SK-N-SH (cell line): ENCODE data around the gene ENOX1. TPM values are rescaled to one million over a fixed set of nuclear protein-coding genes. Genes with fewer than 3 reads are reported as not detected.

Source experiments
- CTCF ChIA-PET: fragments of 300-600, 350-600 bp; formaldehyde crosslinking; extraction: SDS; loops from one replicate; lab custom pipeline; 2021; lab: Yijun Ruan, JAX
- POLR2A ChIA-PET: fragments of 350-600 bp; sonication (Branson Sonifier 250); formaldehyde crosslinking; extraction: SDS; loops from one replicate; lab custom pipeline; 2020; ENCODE audit warnings: antibody characterized with exemption, inconsistent platforms; lab: Yijun Ruan, JAX
- DNase-seq: peaks from one replicate; pipeline ENCODE4 v3.0.0; 2012
- H2AFZ ChIP-seq: fragments of 200-600 bp; sonication (generic); 2 replicates; pipeline ENCODE4 v1.8.1; 2016; ENCODE audit warnings: antibody characterized with exemption, mild to moderate bottlenecking, low read depth
- H3F3A ChIP-seq: fragments of 200-600 bp; sonication (generic); replicated peaks from 2 replicates; pipeline ENCODE3; 2016; ENCODE audit warnings: antibody characterized with exemption, mild to moderate bottlenecking; ENCODE audit not compliant: insufficient read depth
- H3K27ac ChIP-seq, 2 experiments: fragments of 200-500 bp in 1 of 2; fragments of 200-600 bp in 1 of 2; sonication (Bioruptor generic) in 1 of 2; sonication (generic), shearing (Covaris generic) in 1 of 2; 2 replicates each; pipeline versions ENCODE4 v1.5.1 to v1.6.1; 2014 to 2016; ENCODE audit warnings: low read depth in 2 of 2, inconsistent platforms in 1 of 2, low read length in 1 of 2, mild to moderate bottlenecking in 1 of 2, mixed read lengths in 1 of 2
- H3K27me3 ChIP-seq: fragments of 200-600 bp; sonication (generic), shearing (Covaris generic); 2 replicates; pipeline ENCODE4 v1.6.1; 2016; ENCODE audit warnings: mixed run types; ENCODE audit not compliant: insufficient read depth
- H3K36me3 ChIP-seq, 2 experiments: fragments of 200-500 bp in 1 of 2; fragments of 200-600 bp in 1 of 2; sonication (Bioruptor generic) in 1 of 2; sonication (generic) in 1 of 2; replicated peaks in 1 of 2; 2 replicates each; pipeline versions ENCODE3 to v1.5.1; 2014 to 2016; ENCODE audit warnings: low read length in 1 of 2, mild to moderate bottlenecking in 1 of 2; ENCODE audit not compliant: insufficient read depth in 2 of 2, control insufficient read depth in 1 of 2
- H3K4me1 ChIP-seq, 2 experiments: fragments of 200-500 bp in 1 of 2; fragments of 200-600 bp in 1 of 2; sonication (Bioruptor generic) in 1 of 2; sonication (generic), shearing (Covaris generic) in 1 of 2; 2 replicates each; pipeline versions ENCODE4 v1.5.1 to v1.6.1; 2014 to 2016; ENCODE audit warnings: low read depth in 1 of 2, low read length in 1 of 2, mixed run types in 1 of 2; ENCODE audit not compliant: insufficient read depth in 2 of 2, control insufficient read depth in 1 of 2
- H3K4me2 ChIP-seq: fragments of 200-600 bp; sonication (generic), shearing (Covaris generic); 2 replicates; pipeline ENCODE4 v1.6.1; 2017; ENCODE audit warnings: mixed run types
- H3K4me3 ChIP-seq, 2 experiments: fragments of 200-500 bp in 1 of 2; fragments of 200-600 bp in 1 of 2; sonication (Bioruptor generic) in 1 of 2; sonication (generic), shearing (Covaris generic) in 1 of 2; 2 replicates each; pipeline versions ENCODE4 v1.5.1 to v1.8.1; 2014 to 2016; ENCODE audit warnings: low read depth in 2 of 2, inconsistent platforms in 1 of 2, low read length in 1 of 2, mild to moderate bottlenecking in 1 of 2, mixed read lengths in 1 of 2, moderate library complexity in 1 of 2
- H3K79me2 ChIP-seq: fragments of 200-600 bp; sonication (generic); 2 replicates; pipeline ENCODE4 v1.8.1; 2017; ENCODE audit warnings: mild to moderate bottlenecking; ENCODE audit not compliant: insufficient read depth
- H3K9ac ChIP-seq: fragments of 200-600 bp; sonication (generic); 2 replicates; pipeline ENCODE4 v1.6.1; 2017; ENCODE audit warnings: mixed run types
- H3K9me2 ChIP-seq: fragments of 200-600 bp; sonication (generic); 2 replicates; pipeline ENCODE4 v1.6.1; 2017; ENCODE audit warnings: mixed run types
- H3K9me3 ChIP-seq: fragments of 200-600 bp; sonication (generic); 2 replicates; pipeline ENCODE4 v1.6.1; 2017; ENCODE audit warnings: mixed run types, mild to moderate bottlenecking, moderate library complexity
- H4K20me1 ChIP-seq: fragments of 200-600 bp; sonication (generic); 2 replicates; pipeline ENCODE4 v1.6.1; 2017; ENCODE audit warnings: mild to moderate bottlenecking, mixed run types; ENCODE audit not compliant: insufficient read depth
- CHD2 ChIP-seq: fragments of 150-350 bp; IDR thresholded peaks from 2 replicates; pipeline ENCODE4 v1.6.1; 2018; ENCODE audit warnings: low read length; ENCODE audit not compliant: partially characterized antibody
- ELF1 ChIP-seq: IDR thresholded peaks from 2 replicates; pipeline ENCODE4 v1.4.0; 2012
- EP300 ChIP-seq, 2 experiments: IDR thresholded peaks; 2 replicates each; pipeline versions ENCODE4 v1.4.0 to v1.6.1; 2012; ENCODE audit warnings: borderline replicate concordance in 1 of 2, low read depth in 1 of 2, low read length in 1 of 2
- EZH2phosphoT487 ChIP-seq: fragments of 200-600 bp; sonication (generic); IDR thresholded peaks from 2 replicates; pipeline ENCODE4 v1.6.1; 2017; ENCODE audit warnings: low read depth, mixed run types, mild to moderate bottlenecking, antibody characterized with exemption, moderate library complexity, borderline replicate concordance
- FOSL2 ChIP-seq: IDR thresholded peaks from 2 replicates; pipeline ENCODE4 v1.4.0; 2012; ENCODE audit warnings: low read depth, mild to moderate bottlenecking, moderate library complexity, borderline replicate concordance
- FOXJ3 ChIP-seq: sonication (generic); formaldehyde crosslinking; IDR thresholded peaks from 2 replicates; pipeline ENCODE4 v1.5.1; 2020; ENCODE audit warnings: mild to moderate bottlenecking, missing genetic modification reagents
- GABPA ChIP-seq: IDR thresholded peaks from 2 replicates; pipeline ENCODE4 v1.4.0; 2012; ENCODE audit warnings: low read depth, mild to moderate bottlenecking
- GATA2 ChIP-seq: sonication (generic); formaldehyde crosslinking; IDR thresholded peaks from 2 replicates; pipeline ENCODE4 v1.5.0; 2020; ENCODE audit warnings: mild to moderate bottlenecking, missing genetic modification reagents
- MXI1 ChIP-seq: IDR thresholded peaks from 2 replicates; pipeline ENCODE4 v1.6.1; 2012; ENCODE audit warnings: mild to moderate bottlenecking, low read depth, low read length, improper control_type of control experiment
- RCOR1 ChIP-seq: fragments of 150-350 bp; IDR thresholded peaks from 2 replicates; pipeline ENCODE4 v1.6.1; 2017; ENCODE audit warnings: antibody characterized with exemption, low read length
- RFX5 ChIP-seq: IDR thresholded peaks from 2 replicates; pipeline ENCODE4 v1.6.1; 2012; ENCODE audit warnings: mild to moderate bottlenecking, improper control_type of control experiment, low read length
- RXRA ChIP-seq: IDR thresholded peaks from 2 replicates; pipeline ENCODE4 v1.4.0; 2012; ENCODE audit warnings: low read depth, mild to moderate bottlenecking, borderline replicate concordance
- SIN3A ChIP-seq: IDR thresholded peaks from 2 replicates; pipeline ENCODE4 v1.6.1; 2012; ENCODE audit warnings: low read depth, mild to moderate bottlenecking, low read length, moderate library complexity, borderline replicate concordance
- SMC3 ChIP-seq: IDR thresholded peaks from 2 replicates; pipeline ENCODE4 v1.6.1; 2012; ENCODE audit warnings: low read depth, low read length, improper control_type of control experiment
- TAF1 ChIP-seq: IDR thresholded peaks from 2 replicates; pipeline ENCODE4 v1.6.1; 2012; ENCODE audit warnings: low read depth, mild to moderate bottlenecking, low read length, moderate library complexity, borderline replicate concordance
- TEAD4 ChIP-seq: IDR thresholded peaks from 2 replicates; pipeline ENCODE4 v1.4.0; 2012; ENCODE audit warnings: mild to moderate bottlenecking, borderline replicate concordance; ENCODE audit not compliant: insufficient read depth
- WGBS: methylation state at CpG from one replicate; pipeline ENCODE4 v1.1.6; 2017; ENCODE audit warnings: low lambda C conversion rate; 5-methylcytosine and 5-hydroxymethylcytosine counted together
- polyA plus RNA-seq, 3 experiments: library from polyadenylated mRNA; depleted of rRNA; stranded (reverse); fragments of >200 nt; gene quantifications; 2 replicates each; pipeline ENCODE4 v1.2.3, GENCODE V29; 2012
- TF ChIP-seq, protein P1 (sequence below): IDR thresholded peaks from 2 replicates; pipeline ENCODE4 v1.4.0; 2012; ENCODE audit warnings: low read depth
- TF ChIP-seq, protein P2 (sequence below): IDR thresholded peaks from 2 replicates; pipeline ENCODE4; 2012
- TF ChIP-seq, protein P3 (sequence below): fragments of 150-350 bp; IDR thresholded peaks from 2 replicates; pipeline ENCODE4 v1.6.1; 2017; ENCODE audit warnings: antibody characterized with exemption, low read length, low read depth, borderline replicate concordance
- TF ChIP-seq, protein P4 (sequence below): IDR thresholded peaks from 2 replicates; pipeline ENCODE4 v1.4.0; 2012; ENCODE audit warnings: low read depth, borderline replicate concordance

The ENOX1 gene
- polyA plus RNA-seq, 1 of the 3 experiments (the other 2 are of a cell fraction), result 5.8 TPM

DNA sequence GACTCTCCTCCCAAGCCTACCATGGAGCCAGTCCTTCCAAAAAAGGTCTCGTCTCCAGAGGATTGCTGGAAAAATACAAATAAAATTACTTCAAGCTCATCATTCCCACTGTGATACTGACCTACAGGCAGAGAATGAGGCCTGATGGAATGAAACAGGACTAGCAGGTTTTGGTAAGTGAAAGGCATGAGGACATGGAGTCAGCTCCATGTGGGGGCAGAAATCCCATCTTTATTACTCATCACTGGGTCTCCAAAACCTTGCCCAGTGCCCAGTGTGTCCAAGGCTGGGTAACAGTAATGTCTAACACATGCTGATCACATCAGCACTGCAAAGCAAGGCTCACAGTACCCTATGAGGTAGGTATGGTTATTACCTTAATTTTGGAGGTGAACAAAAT lies 528.0 kb downstream of the ENOX1 start:
- Histone ChIP-seq H3K9ac (no peak overlapping the region), H3F3A (no peaks in the 10 kb centered on the region), H3K27me3 (no peaks in the 10 kb centered on the region), H3K9me2 (no peaks in the 10 kb centered on the region), H2AFZ (no peak overlapping the region), H3K27ac (no peak overlapping the region), H3K4me2 (no peak overlapping the region), H3K79me2 (no peaks in the 10 kb centered on the region), H4K20me1 (no peaks in the 10 kb centered on the region), H3K36me3 (no peaks in the 10 kb centered on the region), H3K4me1 (no peaks in the 10 kb centered on the region), H3K4me3 (no peak overlapping the region), H3K9me3 (no peaks in the 10 kb centered on the region)
- DNase-seq, result no peak
- 91% methylated on average over 1 of the region's 1 CpG for WGBS
- ChIA-PET POLR2A (interaction anchor here (0.6 kb wide), 1 partner anchor 451 kb away, joined by 4 read pairs; no protein-coding TSS in a partner anchor), CTCF (no interaction called here)
- TF ChIP-seq ELF1 (no peak), TEAD4 (no peak), GABPA (no peak), SIN3A (no peak), GATA2 (CRISPR knock-in tag) (no peak), MXI1 (no peak), FOSL2 (no peak), FOXJ3 (CRISPR knock-in tag) (no peak), EP300 (IDR thresholded peaks at IDR 0.05; ENCODE audit: borderline replicate concordance in 1 of 2, low read depth in 1 of 2, low read length in 1 of 2) (no peak), RXRA (no peak), RFX5 (no peak), CHD2 (no peak), SMC3 (no peak), TAF1 (no peak), RCOR1 (no peak), EZH2phosphoT487 (no peak)
- TF ChIP-seq, protein P1, sequence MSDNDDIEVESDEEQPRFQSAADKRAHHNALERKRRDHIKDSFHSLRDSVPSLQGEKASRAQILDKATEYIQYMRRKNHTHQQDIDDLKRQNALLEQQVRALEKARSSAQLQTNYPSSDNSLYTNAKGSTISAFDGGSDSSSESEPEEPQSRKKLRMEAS, result no peak
- TF ChIP-seq, protein P2, sequence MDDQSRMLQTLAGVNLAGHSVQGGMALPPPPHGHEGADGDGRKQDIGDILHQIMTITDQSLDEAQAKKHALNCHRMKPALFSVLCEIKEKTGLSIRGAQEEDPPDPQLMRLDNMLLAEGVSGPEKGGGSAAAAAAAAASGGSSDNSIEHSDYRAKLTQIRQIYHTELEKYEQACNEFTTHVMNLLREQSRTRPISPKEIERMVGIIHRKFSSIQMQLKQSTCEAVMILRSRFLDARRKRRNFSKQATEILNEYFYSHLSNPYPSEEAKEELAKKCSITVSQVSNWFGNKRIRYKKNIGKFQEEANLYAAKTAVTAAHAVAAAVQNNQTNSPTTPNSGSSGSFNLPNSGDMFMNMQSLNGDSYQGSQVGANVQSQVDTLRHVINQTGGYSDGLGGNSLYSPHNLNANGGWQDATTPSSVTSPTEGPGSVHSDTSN, result no peak
- TF ChIP-seq, protein P3, sequence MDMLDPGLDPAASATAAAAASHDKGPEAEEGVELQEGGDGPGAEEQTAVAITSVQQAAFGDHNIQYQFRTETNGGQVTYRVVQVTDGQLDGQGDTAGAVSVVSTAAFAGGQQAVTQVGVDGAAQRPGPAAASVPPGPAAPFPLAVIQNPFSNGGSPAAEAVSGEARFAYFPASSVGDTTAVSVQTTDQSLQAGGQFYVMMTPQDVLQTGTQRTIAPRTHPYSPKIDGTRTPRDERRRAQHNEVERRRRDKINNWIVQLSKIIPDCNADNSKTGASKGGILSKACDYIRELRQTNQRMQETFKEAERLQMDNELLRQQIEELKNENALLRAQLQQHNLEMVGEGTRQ, result no peak
- TF ChIP-seq, protein P4, sequence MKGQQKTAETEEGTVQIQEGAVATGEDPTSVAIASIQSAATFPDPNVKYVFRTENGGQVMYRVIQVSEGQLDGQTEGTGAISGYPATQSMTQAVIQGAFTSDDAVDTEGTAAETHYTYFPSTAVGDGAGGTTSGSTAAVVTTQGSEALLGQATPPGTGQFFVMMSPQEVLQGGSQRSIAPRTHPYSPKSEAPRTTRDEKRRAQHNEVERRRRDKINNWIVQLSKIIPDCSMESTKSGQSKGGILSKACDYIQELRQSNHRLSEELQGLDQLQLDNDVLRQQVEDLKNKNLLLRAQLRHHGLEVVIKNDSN, result no peak
